Myocyte (in vitro differentiated cells): ENCODE measurements around the gene AHCTF1. TPM values are rescaled to one million over a fixed set of nuclear protein-coding genes. Genes with fewer than 3 reads are reported as not detected.

Experiments used
- DNase-seq: peaks from one replicate; pipeline ENCODE4 v3.0.0-alpha.2; 2012; ENCODE audit warnings: low read depth
- total RNA-seq: library from RNA; depleted of rRNA; stranded (reverse); fragments of >200 nt; gene quantifications from 2 replicates; pipeline ENCODE4 v1.2.3, GENCODE V29; 2014

AHCTF1 gene
- total RNA-seq, 1 donor from 2014 or later, result 36.8 TPM

GRCh38 chr1:246801241-246802020 lies 130.3 kb downstream of the AHCTF1 start:
- peak; percentile 77 for DNase-seq

- DNase-seq, result no peak
Observed at GRCh38 chr1:246800756-246801155, 131.0 kb downstream of the AHCTF1 start.

GRCh38 chr1:246800356-246800755 lies 131.4 kb downstream of the AHCTF1 start:
- no peak for DNase-seq

DNA sequence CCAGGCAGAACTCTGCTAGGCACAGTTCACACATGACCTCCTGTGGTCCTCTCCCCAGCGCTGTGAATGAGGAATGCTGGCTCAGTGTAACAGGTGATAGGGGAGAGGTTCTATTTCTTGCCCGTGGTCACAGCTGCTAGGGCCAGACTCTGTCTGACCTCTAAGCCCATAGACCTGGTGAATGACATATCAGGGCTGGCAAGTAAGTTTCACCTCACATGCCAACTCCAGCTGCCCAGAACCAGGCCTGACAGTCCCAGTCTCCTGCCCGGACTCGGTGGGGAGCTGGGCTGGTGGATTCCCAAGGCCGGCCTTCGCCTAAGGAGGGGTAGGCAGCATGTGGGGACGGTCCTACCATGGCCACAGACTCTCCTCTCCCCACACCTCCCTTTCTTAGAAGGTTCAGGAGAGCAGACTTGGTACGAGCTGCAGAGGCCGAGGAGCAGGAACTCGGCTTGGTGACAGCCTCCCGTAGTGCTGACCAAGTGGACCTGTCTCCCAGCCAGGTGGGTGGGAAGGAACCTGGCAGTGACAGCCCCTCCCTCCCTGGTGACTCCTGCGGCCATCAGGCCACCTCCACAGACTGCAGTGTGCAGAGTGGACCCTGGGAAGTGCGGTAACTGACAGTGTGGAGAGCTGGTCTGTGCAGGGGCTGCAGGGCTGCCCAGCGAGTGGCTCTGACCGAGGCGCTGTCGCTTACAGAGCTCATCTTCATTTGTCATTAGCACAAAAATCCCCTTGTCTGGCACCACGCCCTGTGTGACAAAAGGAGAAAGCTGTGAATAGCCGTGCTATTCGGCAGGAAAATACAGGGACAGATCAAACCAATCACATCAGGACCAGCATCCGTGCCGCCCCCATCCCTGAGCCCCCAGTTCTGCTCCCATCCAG lies 132.9 kb downstream of the AHCTF1 start:
- DNase-seq, result peak; percentile 99

DNA sequence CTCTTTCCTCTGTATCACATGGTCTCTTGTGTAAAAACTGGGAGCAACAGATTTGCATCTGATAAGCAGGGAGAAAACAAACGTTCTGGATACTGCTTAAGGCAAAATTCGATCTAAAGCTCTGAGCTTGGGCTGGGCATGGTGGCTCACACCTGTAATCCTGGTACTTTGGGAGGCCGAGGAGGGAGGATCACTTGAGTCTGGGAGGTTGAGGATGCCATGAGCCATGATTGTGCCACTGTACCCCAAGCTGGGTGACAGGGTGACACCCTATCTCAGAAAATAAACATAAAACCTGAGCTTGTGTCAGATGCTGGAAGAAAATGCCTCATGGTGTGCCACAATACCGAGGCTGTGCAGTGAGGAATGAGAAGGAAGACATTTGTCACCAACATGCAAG lies 133.6 kb downstream of the AHCTF1 start:
- no peak for DNase-seq

DNA sequence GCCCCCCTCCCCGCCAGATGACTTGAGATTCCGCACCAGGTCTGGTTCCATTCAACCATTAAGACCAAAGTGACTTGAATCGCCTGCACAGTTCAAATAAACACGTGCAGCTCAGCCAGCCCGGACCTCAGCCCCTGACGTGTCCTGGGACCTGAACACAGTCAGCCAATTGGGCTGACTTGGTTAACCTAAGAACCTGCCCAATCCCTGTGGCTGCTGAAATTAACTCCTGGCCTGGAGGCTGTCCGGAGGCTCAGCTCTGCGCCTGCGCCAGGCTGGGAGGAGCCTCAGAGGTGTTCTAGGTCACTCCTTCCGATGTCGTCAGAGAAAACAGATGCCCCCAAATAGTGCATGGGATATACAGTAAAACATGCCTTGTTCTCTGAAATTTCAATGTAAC lies 134.2 kb downstream of the AHCTF1 start:
- no peak for DNase-seq

DNA sequence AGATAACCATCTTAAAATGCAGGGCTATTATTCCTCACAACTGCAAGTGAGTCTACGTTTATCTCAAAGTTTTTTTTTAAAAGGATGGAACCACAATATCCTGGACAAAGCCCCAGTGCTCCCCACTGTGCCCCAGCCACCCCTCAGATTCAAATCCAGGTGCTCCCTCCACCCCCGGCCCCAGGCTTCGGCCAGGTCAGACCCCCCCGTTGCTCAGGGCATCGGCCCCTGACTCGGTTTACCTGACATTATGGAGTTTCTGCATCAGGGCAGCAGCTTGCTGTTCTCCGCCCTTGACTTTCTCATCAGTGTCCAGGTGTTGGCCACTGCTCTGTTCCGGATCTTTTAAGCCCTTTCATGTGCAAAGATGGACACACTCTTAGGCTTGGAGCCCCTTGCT lies 134.6 kb downstream of the AHCTF1 start:
- DNase-seq, result no peak

- DNase-seq, result no peak
Observed at GRCh38 chr1:246795906-246796694, 135.6 kb downstream of the AHCTF1 start.

- DNase-seq, result peak; percentile 90
Observed at GRCh38 chr1:246794828-246795671, 136.7 kb downstream of the AHCTF1 start.

GRCh38 chr1:246794048-246794827 lies 137.5 kb downstream of the AHCTF1 start:
- peak; percentile 76 for DNase-seq

DNA sequence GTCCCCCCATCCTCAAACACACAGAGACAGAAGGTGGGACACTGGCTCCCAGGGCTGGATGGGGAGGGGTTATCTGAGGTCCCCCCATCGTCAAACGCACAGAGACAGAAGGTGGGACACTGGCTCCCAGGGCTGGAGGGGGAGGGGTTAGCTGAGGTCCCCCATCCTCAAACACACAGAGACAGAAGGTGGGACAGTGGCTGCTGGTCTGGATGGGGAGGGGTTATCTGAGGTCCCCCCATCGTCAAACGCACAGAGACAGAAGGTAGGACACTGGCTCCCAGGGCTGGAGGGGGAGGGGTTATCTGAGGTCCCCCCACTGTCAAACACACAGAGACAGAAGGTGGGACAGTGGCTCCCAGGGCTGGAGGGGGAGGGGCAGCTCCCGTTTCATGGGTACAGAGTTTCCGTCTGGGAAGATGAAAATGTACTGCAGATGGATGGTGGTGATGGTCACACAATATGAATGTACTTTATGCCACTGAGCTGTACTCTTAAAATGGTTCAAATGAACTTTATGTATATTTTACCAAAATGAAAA lies 138.3 kb downstream of the AHCTF1 start:
- no peak for DNase-seq

GRCh38 chr1:246792603-246793002 lies 139.1 kb downstream of the AHCTF1 start:
- DNase-seq, result no peak

GRCh38 chr1:246791303-246791918 lies 140.3 kb downstream of the AHCTF1 start:
- no peak for DNase-seq

DNA sequence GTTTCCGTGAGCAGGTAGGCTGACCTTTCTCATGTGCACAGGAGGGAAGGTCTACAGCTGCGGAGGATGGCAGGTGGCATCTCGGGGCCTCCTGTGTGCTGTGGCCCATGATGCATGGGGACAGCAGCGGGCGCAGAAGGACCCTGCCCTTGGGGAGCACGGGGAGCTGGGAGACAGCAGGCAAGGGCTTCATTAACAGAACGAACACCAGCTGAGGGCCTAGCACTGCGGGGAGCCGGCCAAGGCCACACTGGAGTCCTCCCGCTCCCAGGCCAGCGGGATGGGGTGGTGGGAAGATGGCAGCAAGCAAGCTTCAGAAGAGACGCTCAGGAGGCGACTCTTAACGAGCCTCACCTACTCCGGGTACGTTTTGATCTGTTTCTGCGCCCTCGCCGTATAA lies 140.9 kb downstream of the AHCTF1 start:
- no peak for DNase-seq

GRCh38 chr1:246790364-246790763 lies 141.4 kb downstream of the AHCTF1 start:
- DNase-seq, result no peak

DNA sequence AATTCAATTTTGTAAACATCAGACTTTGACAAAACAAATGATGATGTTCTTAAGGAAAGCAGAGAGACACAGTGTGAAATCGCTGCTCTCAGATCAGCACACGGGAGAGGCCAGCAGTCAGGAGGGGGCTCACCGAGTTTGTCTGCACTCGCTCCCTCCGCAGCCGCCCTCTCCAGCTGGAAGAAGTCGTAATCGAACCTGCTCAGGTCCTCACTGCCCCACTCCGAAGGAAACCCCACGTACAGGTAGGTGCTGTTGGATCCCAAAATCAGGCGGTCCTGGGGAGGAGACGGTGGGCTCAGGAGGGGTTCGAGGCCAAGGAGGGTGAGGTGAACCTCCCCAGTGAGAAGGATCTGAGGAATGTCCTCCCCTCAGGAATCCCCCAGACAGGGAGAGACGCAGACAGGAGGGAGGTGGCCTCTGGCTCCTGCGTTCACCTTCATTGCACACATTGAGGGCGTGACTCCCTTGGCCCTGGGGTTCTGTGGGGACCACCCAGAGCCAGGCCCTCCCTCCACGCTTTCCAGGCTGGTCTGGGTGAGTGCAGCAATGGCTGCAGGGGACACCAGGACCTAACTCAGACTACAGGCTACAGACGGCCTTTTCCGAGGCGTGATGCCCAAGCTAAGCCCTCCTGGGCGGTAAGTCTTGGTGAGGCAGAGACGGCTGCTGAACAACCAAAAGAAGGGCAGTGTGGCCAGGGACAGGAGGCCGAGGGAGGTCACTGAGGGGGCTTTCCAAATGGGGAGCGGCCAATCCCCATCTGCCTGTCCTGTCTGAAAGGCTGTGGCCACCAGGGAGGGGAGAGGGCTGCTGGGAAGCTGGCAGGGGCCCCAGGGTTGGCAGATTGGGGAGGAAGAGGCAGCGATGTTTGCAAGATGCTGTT lies 142.1 kb downstream of the AHCTF1 start:
- DNase-seq, result no peak
